GM19025 (cell line): ENCODE data around the gene DIP2A.
"Not testable (repeated sequence)": the region's sequence is repeated elsewhere in the genome, so short reads cannot be mapped to it uniquely, and the experiment has no call there.

Source experiments
- ATAC-seq: cut with Tn5 transposase; IDR thresholded peaks from one replicate; pipeline ENCODE4 v1.9.1; 2021; ENCODE audit warnings: mild to moderate bottlenecking, low read depth, moderate library complexity; ENCODE audit not compliant: unreplicated experiment

The DIP2A gene

DNA sequence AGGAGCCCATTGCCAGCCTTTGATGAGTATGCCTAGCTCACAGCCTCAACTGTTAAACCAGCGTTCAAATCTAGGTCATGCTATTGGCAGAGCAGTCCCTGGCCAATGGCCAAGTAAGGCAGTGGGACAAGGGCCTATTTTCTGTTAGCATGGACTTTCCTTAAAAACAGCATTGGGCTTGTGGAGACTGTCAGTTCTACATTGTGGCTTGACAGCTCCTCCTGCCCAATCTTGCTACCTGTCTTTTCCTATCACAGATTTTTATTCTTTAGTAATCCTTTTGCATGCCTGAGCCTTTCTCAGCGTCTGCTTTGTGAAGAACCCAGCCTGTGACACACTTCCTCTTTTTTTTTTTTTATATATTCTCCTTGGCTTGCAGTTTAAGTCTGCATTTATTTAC, 56.4 kb downstream of the DIP2A start:
- no peak for ATAC-seq

DNA sequence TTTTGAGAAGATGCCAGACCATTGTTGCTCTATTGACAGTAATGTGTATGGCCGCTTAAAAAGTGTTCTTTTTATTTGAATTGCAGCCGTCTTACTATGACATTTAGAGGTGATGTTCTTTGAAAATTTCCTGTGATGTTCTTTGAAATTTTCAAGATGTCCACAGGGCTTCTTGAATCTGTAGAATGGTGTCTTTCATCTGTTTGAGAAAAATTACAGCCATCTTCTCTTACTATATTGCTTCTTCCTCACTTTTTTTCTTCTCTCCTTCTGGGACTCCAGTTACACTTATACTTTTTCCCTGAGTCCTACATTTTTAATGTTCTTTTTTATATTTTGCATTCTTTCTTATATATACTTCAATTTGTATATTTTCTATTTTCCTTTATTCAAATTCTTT, 57.4 kb downstream of the DIP2A start:
- ATAC-seq: no peak

DNA sequence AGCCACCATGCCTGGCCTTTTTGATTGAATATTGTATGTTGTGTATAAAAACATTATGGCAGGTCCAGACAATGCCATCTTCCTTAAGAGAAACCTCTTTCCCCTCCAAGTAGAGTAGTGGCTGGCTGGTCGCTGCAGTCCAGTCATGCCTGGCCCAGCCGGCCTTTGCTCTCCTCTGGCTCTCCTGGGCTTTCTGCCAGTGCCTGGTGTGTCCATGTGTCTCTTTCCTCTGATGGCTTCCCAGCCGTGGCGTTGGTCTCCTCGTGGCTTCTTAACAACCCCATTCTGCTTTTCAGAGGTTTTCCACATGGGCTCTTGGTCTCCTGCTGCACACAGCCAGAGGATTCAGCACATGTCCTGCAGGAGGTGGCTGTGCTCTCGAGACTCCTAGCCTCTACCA, 58.7 kb downstream of the DIP2A start:
- no peak for ATAC-seq

DNA sequence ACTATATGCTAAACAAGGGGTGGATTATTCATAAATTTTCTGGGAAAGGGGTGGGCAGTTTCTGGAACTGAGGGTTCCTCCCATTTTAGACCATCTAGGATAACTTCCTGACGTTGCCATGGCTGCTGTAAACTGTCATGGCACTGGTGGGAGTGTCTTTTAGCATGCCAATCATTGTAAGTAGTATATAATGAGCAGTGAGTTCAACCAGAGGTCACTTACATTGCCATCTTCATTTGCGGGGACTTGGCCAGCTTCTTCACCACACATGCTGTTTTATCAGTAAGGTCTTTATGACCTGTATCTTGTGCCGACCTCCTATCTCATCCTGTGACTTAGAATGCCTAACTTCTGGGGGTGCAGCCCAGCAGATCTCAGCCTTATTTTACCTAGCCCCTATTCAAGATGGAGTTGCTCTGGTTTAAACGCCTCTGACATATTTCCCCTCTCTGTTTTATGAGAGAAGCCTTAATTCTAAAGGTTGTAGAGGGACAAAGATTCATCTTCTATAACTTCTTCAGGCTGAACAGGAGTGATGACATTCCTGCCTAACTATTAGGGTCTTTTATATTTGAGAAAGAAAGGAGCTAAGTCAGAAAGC, 60.4 kb downstream of the DIP2A start:
- ATAC-seq: no peak

DNA sequence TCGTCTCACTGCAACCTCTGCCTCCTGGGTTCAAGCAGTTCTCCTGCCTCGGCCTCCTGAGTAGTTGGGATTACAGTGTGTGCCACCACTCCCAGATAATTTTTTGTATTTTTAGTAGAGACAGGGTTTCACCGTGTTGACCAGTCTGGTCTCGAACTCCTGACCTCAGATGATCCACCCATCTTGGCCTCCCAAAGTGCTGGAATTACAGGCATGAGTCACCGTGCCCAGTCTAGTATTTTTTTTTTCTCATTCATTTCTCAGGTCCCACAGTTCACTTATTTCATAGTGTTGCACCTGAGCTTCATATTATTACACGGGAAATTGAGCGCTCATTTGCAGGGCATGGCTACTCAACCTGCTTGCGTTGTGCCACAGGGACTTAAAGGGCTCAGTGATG, 68.7 kb downstream of the DIP2A start:
- not testable (repeated sequence) for ATAC-seq

DNA sequence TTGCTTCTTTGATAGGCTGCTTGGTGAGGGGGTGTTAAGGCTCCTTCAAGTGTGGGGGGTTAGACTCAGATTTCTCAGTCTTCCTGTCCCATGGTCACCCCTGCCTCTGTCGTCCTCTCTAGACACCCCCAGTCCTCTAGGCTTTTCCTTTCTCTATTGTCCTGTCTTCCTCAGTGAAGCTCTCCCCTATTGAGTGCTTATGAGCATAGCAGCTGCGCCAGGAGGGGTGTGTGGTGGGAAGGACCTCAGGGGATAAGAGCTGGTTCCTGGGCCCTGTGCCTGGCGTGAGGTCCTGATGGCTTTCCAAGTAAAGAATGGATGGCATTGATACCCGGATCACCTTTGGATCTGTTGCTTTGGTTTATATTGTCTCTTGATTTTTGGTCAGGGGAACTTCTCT, 69.1 kb downstream of the DIP2A start:
- ATAC-seq: no peak

DNA sequence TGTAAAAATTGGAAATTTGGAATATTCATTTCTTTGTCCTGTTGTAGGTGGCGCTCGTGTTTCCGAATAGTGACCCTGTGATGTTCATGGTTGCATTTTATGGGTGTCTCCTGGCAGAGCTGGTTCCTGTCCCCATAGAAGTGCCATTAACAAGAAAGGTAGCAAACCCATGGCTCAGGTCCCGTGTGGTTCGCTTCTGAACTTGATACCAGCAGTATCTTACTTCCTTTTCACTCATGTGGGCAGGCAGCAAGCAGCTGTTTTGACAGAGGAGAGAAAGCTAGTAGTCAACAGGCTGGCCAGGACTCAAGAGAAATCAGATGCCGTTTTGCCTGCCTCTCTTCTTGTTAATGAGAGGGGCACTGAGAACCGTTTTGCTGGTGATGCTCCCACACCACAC, 73.4 kb downstream of the DIP2A start:
- ATAC-seq: no peak

DNA sequence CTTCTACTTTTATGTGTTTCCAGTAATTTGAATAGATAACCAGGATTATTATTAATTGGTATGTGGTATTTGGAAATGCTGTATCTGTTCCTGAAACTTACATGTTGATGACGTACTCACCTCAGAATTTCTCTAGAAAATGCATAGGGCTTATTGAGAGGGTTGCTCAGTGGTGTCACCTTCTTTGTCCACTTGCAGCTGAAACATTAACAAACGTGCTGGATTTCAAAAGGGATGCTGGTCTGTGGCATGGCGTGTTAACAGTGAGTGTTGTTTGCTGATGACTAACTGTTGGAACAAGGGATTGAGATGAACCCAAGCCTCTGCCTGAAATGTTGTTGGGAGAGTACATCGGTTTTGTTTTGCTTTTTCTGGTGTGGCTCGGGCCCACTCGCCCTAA, 78.3 kb downstream of the DIP2A start:
- no peak for ATAC-seq

DNA sequence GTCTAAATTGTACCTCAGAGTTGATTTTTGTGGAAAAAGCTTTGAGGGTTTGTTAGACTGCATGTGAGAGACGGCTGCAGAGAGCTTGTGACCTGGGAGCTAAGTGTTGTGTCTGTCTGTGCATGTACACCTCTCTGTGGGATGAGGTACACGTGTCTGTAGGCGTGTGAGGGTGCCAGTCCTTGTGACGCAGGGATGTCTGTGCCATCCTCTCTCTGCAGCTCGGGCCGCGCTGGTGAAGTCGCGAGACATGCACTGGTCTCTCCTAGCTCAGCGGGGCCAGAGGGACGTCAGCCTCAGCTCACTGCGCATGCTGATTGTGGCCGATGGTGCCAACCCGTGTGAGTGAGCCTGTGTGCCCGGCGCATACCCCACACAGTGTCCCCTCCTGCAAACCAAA, 79.6 kb downstream of the DIP2A start:
- no peak for ATAC-seq

DNA sequence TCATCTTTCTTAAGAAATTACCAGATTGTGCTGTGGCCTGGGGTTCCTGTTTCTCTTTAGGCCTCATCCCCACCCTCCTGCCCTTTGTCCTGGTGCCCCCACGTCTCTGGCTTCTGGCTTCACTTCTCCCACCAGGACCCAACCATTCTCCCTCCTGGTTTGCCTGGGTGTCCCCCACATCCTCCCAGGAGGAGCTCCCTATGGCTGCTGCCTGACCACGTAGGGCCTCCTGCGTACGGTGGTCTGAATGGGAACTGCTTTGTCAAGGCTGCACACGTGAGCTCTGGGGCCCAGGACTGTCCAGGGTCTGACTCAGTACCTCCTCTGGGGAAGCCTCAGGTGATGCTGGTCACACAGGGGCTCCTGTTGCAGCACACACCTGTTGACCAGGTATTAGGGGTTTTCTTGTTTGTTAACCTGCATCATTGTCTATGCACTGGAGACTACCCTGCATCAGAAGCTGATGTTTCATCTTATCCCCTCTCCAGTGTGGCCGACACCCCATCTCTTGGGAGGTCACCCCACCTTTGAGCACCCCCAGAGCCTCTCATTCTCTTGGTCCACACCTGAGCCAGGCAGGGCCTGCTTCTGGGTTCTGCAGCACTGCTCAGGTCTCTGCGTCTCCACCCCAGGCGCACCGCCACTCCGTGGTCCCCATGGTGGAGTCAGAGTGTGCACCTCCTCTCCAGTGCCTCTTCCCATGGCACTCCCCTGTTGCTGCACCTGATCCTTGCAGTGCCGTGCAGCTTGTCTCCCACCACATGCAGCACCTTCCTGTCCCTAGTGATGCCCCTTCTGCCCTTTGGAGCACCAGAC, 80.4 kb downstream of the DIP2A start:
- ATAC-seq: no peak

DNA sequence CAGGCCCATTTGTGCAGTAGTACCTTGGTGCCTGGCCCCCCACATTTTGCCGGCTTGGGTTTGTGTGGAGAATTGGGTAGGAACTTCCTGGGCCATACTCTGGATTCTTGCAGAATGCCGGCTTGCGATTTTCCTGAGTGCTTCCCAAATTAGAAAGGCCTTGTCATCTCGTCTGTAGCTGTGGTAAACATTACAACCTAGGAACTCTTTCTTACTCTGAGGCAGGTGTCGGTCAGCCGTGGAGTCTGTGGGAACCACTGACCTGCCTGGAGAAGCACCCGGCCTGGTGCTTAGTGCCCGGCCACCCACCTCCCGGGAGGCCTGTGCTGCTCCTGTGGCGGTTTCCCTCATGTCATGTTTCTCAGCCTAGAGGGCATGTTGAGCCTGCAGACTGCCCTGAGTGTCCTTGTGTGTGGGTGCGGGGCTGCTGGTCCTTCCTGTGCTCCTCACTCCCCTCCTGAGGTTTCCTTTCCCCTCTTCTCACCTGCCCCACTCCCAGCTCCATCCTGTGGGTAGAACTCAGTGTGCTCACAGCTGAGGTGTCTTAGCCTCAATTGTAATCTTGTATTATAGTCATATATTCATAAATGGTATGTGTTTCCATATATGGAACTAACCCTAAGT, 81.5 kb downstream of the DIP2A start:
- ATAC-seq: no peak

DNA sequence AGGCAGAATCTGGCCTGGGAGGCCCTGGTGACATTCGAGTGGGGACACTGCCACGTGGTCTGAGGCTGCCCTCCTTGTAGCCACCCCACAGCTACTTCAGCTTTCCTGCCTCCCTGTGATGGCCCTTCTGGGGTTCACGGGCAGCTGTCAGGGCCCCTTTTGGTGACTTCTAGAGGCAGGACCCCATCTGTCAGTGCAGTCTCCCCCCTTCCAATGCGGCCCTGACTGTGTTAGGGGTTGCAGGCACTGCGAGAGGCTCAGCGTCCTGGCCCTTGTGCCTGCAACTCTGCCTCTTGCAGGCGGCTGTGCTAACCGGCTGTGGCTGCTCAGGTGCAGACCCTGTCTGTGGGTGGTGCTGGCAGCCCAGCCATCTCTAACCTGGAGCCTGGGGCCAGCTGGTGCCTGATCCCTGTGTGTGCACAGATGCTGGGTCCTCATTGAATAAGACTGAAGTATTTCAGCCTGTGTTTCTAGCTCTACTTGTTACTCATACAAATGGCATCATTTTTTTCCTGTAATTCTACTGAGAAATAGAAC, 84.0 kb downstream of the DIP2A start:
- no peak for ATAC-seq

DNA sequence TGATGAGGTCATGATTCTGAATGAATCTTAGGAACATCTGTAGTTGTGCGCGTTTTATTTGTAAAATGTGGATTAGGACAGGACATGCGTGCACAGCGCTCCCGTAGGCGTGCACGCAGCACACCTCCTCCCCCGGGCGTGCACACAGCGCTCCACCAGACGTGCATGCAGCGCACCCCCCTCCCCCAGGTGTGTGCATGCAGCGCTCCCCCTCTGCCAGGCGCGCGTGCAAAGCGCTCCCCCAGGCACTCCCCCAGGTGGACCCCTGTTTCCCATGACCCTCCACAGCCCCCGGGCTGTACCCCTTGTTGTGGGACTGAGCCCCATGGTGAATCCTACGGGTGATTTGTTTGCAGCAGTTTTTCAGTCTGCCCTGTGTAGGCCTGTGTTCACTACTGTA, 84.6 kb downstream of the DIP2A start:
- no peak for ATAC-seq

DNA sequence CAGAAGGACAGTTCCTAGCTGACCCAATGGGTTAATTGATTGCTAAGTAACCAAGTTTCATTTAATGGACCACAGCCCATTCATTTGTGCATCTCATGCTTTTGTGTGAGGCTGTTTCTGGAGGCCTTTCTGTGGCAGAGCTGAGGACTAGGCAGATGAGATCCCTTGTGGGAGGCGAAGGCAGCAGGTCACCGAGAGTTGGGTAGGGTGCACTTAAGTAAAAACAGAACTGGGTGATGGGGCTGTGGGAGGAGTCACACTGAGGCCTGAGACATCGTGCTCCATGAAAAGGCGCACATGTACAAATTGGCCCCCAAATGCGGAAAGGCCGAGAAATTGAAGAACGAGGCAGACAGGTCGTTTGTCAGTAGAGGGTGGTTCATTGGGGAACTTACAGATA, 85.3 kb downstream of the DIP2A start:
- no peak for ATAC-seq

DNA sequence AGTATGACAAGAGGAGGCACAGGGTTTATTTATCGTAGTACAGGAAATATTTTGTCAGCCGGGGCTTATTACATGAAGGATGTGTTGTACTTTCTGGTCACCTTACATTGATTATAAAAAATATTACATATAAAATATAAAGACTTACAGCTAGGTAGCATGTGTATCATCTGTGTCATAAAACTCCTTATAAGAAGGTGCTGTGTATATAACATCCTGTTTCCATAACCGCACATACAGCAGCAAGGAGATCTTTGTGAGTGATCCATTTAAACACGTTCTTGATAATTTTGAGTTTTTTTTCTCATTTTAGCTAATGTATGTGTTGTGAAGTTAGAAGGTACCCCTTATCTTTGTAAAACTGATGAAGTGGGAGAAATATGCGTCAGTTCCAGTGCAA, 86.1 kb downstream of the DIP2A start:
- no peak for ATAC-seq

DNA sequence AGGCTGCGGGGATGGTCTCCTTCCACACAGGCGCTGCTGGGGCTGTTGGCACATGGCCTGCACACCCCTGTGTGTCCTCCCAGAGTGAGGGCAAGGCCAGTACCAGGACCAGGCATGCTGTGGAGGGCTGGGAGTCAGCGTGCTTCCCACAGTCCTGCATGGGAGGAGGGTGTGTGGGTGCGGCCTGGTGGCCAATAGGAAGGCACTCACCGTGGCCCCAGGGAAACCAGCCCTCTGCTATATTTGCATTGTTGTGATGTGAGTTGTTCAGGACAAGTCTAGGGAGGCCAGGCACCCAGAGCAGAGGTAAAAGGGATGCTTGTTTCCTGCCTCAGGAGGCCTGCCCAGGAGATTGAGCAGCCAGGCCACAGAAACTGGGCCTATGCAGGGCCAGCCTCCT, 86.7 kb downstream of the DIP2A start:
- no peak for ATAC-seq

DNA sequence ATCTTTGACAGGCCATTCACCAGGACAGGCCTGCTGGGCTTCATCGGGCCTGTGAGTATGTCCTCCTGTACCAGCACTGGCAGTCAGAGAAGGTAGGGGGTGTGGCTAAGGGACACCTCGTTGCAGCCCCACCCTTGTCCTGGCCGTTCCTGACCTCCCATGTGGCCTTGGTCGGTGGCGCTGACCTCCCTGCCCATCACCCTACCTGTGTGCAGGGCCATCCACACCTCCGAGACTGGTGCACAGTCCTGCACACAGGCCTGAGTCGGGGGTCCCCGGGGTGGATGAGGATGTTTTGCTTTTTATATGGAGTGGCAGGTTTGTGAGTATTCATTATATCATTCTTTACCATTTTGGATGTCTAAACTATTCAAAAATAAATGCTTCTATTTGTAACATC, 87.2 kb downstream of the DIP2A start:
- no peak for ATAC-seq

DNA sequence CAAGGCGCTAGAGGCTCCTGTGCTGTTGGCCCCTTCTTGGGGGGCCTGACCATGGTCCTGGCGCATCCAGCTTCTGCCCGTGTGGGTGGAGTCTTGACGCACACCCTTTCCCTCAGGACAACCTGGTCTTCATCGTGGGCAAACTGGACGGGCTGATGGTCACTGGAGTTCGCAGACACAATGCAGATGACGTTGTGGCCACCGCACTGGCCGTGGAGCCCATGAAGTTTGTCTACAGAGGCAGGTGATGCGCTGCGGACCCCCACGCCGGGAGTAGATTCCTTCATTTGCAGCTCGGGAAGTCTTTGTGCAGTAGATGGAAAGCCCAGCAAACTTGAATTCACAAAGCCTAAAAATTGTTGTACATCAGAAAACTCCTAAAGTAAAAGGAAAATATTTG, 88.1 kb downstream of the DIP2A start:
- no peak for ATAC-seq

DNA sequence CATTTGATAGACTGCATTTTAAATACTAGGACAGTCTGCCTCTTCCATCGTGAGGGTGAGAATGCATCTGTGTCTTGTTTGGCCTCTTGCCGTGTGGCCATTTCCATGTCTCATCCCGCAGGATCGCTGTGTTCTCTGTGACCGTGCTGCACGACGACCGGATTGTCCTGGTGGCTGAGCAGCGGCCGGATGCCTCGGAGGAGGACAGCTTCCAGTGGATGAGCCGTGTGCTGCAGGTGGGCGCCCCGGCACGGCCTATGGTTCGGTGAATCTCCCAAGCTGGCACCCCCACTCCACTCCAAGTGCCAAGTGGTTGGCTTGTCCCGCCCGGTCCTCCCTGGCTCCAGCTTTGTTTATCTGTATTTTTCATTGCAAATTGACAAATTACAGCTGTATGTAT, 91.0 kb downstream of the DIP2A start:
- no peak for ATAC-seq

DNA sequence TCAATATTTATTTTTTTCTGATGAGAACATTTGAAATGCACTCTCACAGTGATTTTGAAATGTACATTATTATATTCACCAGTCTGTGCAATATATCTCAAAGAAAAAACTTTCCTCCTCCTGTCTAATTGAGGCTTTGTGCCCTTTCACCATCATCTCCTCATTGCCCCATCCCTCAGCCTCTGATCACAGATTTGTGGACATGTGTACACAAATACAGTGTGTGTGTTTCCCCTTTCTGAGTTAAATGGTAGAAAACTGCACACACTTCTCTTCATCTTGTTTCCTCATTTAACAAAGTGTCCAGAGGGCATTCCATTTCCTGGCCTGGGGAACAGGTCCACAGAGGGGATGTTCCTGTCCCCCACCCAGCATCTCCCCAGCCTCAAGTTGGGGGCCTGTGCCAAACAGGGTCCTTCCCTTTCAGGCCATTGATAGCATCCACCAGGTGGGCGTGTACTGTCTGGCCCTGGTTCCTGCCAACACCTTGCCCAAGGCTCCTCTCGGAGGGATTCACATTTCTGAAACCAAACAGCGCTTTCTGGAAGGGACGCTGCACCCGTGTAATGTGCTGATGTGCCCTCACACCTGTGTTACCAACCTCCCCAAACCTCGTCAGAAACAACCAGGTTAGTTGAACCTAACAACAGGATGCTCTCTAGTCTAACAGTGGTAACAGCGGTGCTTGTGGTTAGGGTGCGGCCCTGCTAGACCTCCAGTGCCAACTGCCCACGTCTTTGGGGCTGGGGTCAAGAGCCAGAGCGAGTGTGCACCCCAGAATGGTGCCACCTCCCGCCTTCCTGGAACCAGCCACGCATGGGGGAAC, 91.6 kb downstream of the DIP2A start:
- no peak for ATAC-seq
